ENCODE results near the gene GRK2.

GRK2 gene

DNA sequence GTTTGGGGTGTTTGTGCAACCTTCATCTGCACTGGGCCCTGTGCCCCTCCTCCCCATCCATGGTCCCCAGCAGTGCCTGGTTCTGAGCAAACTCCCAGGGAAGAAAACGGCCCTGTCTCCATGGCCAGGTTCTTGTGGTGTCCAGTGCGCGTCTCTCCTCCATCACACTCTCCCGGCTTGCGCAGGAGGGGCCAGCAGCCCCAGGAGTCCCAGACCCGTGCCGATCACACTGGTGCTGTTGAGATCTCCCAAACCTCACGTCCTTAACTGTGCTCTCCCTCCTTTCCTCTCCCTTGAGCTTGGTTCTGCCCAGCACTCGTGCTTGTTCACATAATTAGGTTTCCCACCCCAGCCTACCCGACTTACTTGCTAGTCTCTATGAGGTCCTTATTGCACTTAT, 10.9 kb upstream of the GRK2 start:
- Histone ChIP-seq H2BK120ac (ENCODE audit: low read depth, low read length) (no peak overlapping the region), H3K4me1 (ENCODE audit: control insufficient read depth in 2 of 2, insufficient read depth in 1 of 2, low read depth in 1 of 2, low read length in 2 of 2) (no peaks in the 10 kb centered on the region)

GRCh38 chr11:67255864-67256263, 10.4 kb upstream of the GRK2 start:
- peaks cover 0 to 2% (median 0%) of the 10 kb centered on the region in 3 experiments for H3K27me3 ChIP-seq (ENCODE audit: control insufficient read depth in 3 of 3, insufficient read depth in 3 of 3, low read depth in 1 of 3, low read length in 3 of 3)
- no peak overlapping the region for H2BK12ac ChIP-seq (ENCODE audit: low read length)
- H3K14ac ChIP-seq (ENCODE audit: low read length): no peak overlapping the region
- WGBS, 2 donors (ENCODE audit: extremely low coverage in 2 of 2, insufficient read length in 2 of 2, insufficient replicate concordance in 1 of 2): no CpG with 5 or more reads among the region's 8 CpGs
- no peak overlapping the region for H2BK15ac ChIP-seq (ENCODE audit: low read length)
- no peak overlapping the region for H3K4me2 ChIP-seq (ENCODE audit: insufficient read depth, low read length, poor library complexity, severe bottlenecking)
- H4K8ac ChIP-seq (ENCODE audit: low read depth, low read length): no peak overlapping the region
- H4K91ac ChIP-seq (ENCODE audit: low read depth, low read length, poor library complexity): no peak overlapping the region
- no peak overlapping the region for H2BK120ac ChIP-seq (ENCODE audit: low read depth, low read length)
- H3K4ac ChIP-seq (ENCODE audit: low read length): no peak overlapping the region
- H3K36me3 ChIP-seq (replicated peaks in 1 of 2; ENCODE audit: control insufficient read depth in 2 of 2, insufficient read depth in 2 of 2, low read length in 2 of 2): peaks cover 49 to 65% of the 10 kb centered on the region in 2 donors
- no peaks in the 10 kb centered on the region for H3K9me3 ChIP-seq (replicated peaks in 1 of 2; ENCODE audit: control insufficient read depth in 2 of 2, insufficient read depth in 1 of 2, low read depth in 1 of 2, low read length in 2 of 2)
- H2AK5ac ChIP-seq (ENCODE audit: low read depth, low read length): no peak overlapping the region
- no peak overlapping the region for H2AFZ ChIP-seq (ENCODE audit: low read length)
- no peak overlapping the region for H3K23ac ChIP-seq (ENCODE audit: low read depth, low read length, poor library complexity)
- no peak overlapping the region for H3K18ac ChIP-seq (ENCODE audit: low read length)
- DNase-seq (ENCODE audit: low spot score): no peak
- no peak overlapping the region for H3K4me3 ChIP-seq (ENCODE audit: low read length in 2 of 2)
- H3K9ac ChIP-seq (ENCODE audit: low read depth, low read length, poor library complexity): no peak overlapping the region
- no peak overlapping the region for H2BK5ac ChIP-seq (ENCODE audit: low read length)
- H3K79me1 ChIP-seq (ENCODE audit: low read depth, low read length): no peaks in the 10 kb centered on the region
- H3K4me1 ChIP-seq (ENCODE audit: control insufficient read depth in 2 of 2, insufficient read depth in 1 of 2, low read depth in 1 of 2, low read length in 2 of 2): no peaks in the 10 kb centered on the region
- H3K27ac ChIP-seq (replicated peaks; ENCODE audit: low read length): no peak overlapping the region

More for the DNA sequence above, 10.9 kb upstream of the GRK2 start:
- Histone ChIP-seq H3K4ac (ENCODE audit: low read length) (no peak overlapping the region), H3K4me3 (ENCODE audit: low read length in 2 of 2) (no peak overlapping the region), H2BK12ac (ENCODE audit: low read length) (no peak overlapping the region), H3K9me3 (replicated peaks in 1 of 2; ENCODE audit: control insufficient read depth in 2 of 2, insufficient read depth in 1 of 2, low read depth in 1 of 2, low read length in 2 of 2) (no peaks in the 10 kb centered on the region), H2AFZ (ENCODE audit: low read length) (no peak overlapping the region), H3K9ac (ENCODE audit: low read depth, low read length, poor library complexity) (no peak overlapping the region), H2BK5ac (ENCODE audit: low read length) (no peak overlapping the region), H4K8ac (ENCODE audit: low read depth, low read length) (no peak overlapping the region), H2BK15ac (ENCODE audit: low read length) (no peak overlapping the region), H3K27me3 (ENCODE audit: control insufficient read depth in 3 of 3, insufficient read depth in 3 of 3, low read depth in 1 of 3, low read length in 3 of 3) (peaks cover 0 to 2% (median 0%) of the 10 kb centered on the region in 3 experiments), H4K91ac (ENCODE audit: low read depth, low read length, poor library complexity) (no peak overlapping the region), H3K14ac (ENCODE audit: low read length) (no peak overlapping the region), H3K79me1 (ENCODE audit: low read depth, low read length) (peaks cover 2% of the 10 kb centered on the region), H2AK5ac (ENCODE audit: low read depth, low read length) (no peak overlapping the region), H3K36me3 (replicated peaks in 1 of 2; ENCODE audit: control insufficient read depth in 2 of 2, insufficient read depth in 2 of 2, low read length in 2 of 2) (peaks cover 55 to 70% of the 10 kb centered on the region in 2 donors), H3K18ac (ENCODE audit: low read length) (no peak overlapping the region), H3K4me2 (ENCODE audit: insufficient read depth, low read length, poor library complexity, severe bottlenecking) (no peak overlapping the region), H3K27ac (replicated peaks; ENCODE audit: low read length) (no peak overlapping the region), H3K23ac (ENCODE audit: low read depth, low read length, poor library complexity) (no peak overlapping the region)
- WGBS, 2 donors (ENCODE audit: extremely low coverage in 2 of 2, insufficient read length in 2 of 2, insufficient replicate concordance in 1 of 2): no CpG with 5 or more reads among the region's 10 CpGs
- no peak for DNase-seq (ENCODE audit: low spot score)

DNA sequence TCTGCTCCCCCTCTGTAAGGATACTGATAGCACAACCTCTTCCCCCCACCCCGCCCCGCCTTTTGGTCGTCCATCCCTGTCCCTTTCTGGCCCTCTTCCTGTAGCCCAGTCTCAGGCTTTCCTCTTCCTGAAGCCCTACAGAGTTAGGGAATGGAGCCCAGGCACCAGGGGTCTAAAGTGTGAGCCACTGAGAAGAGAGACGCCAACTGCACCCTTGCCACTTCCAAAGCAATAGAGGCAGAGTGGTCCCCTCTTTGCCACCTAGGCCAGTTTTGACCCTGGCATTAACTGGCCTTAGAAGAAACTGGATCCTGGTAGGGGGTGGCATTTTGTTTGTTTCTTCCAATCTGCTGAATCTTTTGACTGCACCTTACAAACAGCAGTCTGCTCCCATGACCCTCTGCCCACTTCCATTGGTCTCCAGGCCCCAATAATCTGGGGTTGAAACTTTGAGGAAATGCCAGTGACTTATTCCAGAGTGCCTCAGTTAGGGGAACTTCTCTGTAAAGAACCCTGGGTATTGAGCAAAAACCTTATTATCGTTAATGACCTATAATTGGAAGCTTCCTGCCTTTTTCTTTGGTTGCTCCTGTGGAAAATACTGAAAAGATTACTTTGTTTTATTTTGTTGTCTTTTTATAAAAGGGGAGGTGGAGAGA, 9.7 kb upstream of the GRK2 start:
- H2BK15ac ChIP-seq (ENCODE audit: low read length): no peak overlapping the region
- H2BK5ac ChIP-seq (ENCODE audit: low read length): no peak overlapping the region
- H3K23ac ChIP-seq (ENCODE audit: low read depth, low read length, poor library complexity): no peak overlapping the region
- H3K36me3 ChIP-seq (replicated peaks in 1 of 2; ENCODE audit: control insufficient read depth in 2 of 2, insufficient read depth in 2 of 2, low read length in 2 of 2): peaks cover 46 to 57% of the 10 kb centered on the region in 2 donors
- no peak overlapping the region for H3K18ac ChIP-seq (ENCODE audit: low read length)
- no CpG with 5 or more reads among the region's 5 CpGs for WGBS, 2 donors (ENCODE audit: extremely low coverage in 2 of 2, insufficient read length in 2 of 2, insufficient replicate concordance in 1 of 2)
- H3K4me2 ChIP-seq (ENCODE audit: insufficient read depth, low read length, poor library complexity, severe bottlenecking): no peak overlapping the region
- no peak overlapping the region for H3K14ac ChIP-seq (ENCODE audit: low read length)
- H3K4me1 ChIP-seq (ENCODE audit: control insufficient read depth in 2 of 2, insufficient read depth in 1 of 2, low read depth in 1 of 2, low read length in 2 of 2): peaks cover 0 to 3% of the 10 kb centered on the region in 2 donors
- H2AK5ac ChIP-seq (ENCODE audit: low read depth, low read length): no peak overlapping the region
- H3K9ac ChIP-seq (ENCODE audit: low read depth, low read length, poor library complexity): no peak overlapping the region
- H2AFZ ChIP-seq (ENCODE audit: low read length): no peak overlapping the region
- no peak overlapping the region for H3K4ac ChIP-seq (ENCODE audit: low read length)
- no peak overlapping the region for H3K4me3 ChIP-seq (ENCODE audit: low read length in 2 of 2)
- H2BK12ac ChIP-seq (ENCODE audit: low read length): no peak overlapping the region
- no peak overlapping the region for H3K27ac ChIP-seq (replicated peaks; ENCODE audit: low read length)
- no peaks in the 10 kb centered on the region for H3K9me3 ChIP-seq (replicated peaks in 1 of 2; ENCODE audit: control insufficient read depth in 2 of 2, insufficient read depth in 1 of 2, low read depth in 1 of 2, low read length in 2 of 2)
- peaks cover 0 to 3% (median 0%) of the 10 kb centered on the region in 3 experiments for H3K27me3 ChIP-seq (ENCODE audit: control insufficient read depth in 3 of 3, insufficient read depth in 3 of 3, low read depth in 1 of 3, low read length in 3 of 3)
- no peaks in the 10 kb centered on the region for H3K79me1 ChIP-seq (ENCODE audit: low read depth, low read length)
- DNase-seq (ENCODE audit: low spot score): no peak
- H2BK120ac ChIP-seq (ENCODE audit: low read depth, low read length): no peak overlapping the region
- no peak overlapping the region for H4K8ac ChIP-seq (ENCODE audit: low read depth, low read length)
- no peak overlapping the region for H4K91ac ChIP-seq (ENCODE audit: low read depth, low read length, poor library complexity)

DNA sequence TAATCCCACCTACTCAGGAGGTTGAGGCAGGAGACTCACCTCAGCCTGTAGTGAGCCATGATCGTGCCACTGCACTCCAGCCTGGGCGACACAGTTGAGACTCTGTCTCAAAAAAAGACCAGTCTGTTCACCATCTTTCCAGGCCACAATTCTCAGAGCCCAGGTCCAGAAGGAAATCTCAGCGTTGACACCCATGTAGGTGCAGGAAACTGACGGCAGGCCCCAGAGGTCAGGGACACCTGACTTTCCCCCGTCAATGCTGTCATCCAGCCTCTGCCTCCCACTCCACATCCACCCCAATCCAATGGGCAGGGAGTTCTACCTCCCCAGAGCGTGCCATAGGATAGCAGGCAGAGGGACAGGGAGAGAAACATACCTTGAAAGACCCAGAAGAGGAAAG, 5.9 kb upstream of the GRK2 start:
- no peak overlapping the region for H3K4me2 ChIP-seq (ENCODE audit: insufficient read depth, low read length, poor library complexity, severe bottlenecking)
- H2BK12ac ChIP-seq (ENCODE audit: low read length): no peak overlapping the region
- H2BK5ac ChIP-seq (ENCODE audit: low read length): no peak overlapping the region
- H2BK120ac ChIP-seq (ENCODE audit: low read depth, low read length): no peak overlapping the region
- peak overlapping the region; percentile 12 for H2AK5ac ChIP-seq (ENCODE audit: low read depth, low read length)
- H3K4ac ChIP-seq (ENCODE audit: low read length): no peak overlapping the region
- no peaks in the 10 kb centered on the region for H3K9me3 ChIP-seq (replicated peaks in 1 of 2; ENCODE audit: control insufficient read depth in 2 of 2, insufficient read depth in 1 of 2, low read depth in 1 of 2, low read length in 2 of 2)
- H3K36me3 ChIP-seq (replicated peaks in 1 of 2; ENCODE audit: control insufficient read depth in 2 of 2, insufficient read depth in 2 of 2, low read length in 2 of 2): peaks cover 13 to 19% of the 10 kb centered on the region in 2 donors
- H3K18ac ChIP-seq (ENCODE audit: low read length): no peak overlapping the region
- H3K4me3 ChIP-seq (ENCODE audit: low read length in 2 of 2): no peak overlapping the region
- no peaks in the 10 kb centered on the region for H3K79me1 ChIP-seq (ENCODE audit: low read depth, low read length)
- no peak overlapping the region for H2BK15ac ChIP-seq (ENCODE audit: low read length)
- no peak overlapping the region for H3K27ac ChIP-seq (replicated peaks; ENCODE audit: low read length)
- H2AFZ ChIP-seq (ENCODE audit: low read length): no peak overlapping the region
- H3K23ac ChIP-seq (ENCODE audit: low read depth, low read length, poor library complexity): no peak overlapping the region
- H3K4me1 ChIP-seq (ENCODE audit: control insufficient read depth in 2 of 2, insufficient read depth in 1 of 2, low read depth in 1 of 2, low read length in 2 of 2): peaks cover 1 to 9% of the 10 kb centered on the region in 2 donors
- H3K9ac ChIP-seq (ENCODE audit: low read depth, low read length, poor library complexity): no peak overlapping the region
- no CpG with 5 or more reads among the region's 6 CpGs for WGBS, 2 donors (ENCODE audit: extremely low coverage in 2 of 2, insufficient read length in 2 of 2, insufficient replicate concordance in 1 of 2)
- H3K14ac ChIP-seq (ENCODE audit: low read length): no peak overlapping the region
- no peak overlapping the region for H4K8ac ChIP-seq (ENCODE audit: low read depth, low read length)
- H4K91ac ChIP-seq (ENCODE audit: low read depth, low read length, poor library complexity): no peak overlapping the region
- H3K27me3 ChIP-seq (ENCODE audit: control insufficient read depth in 3 of 3, insufficient read depth in 3 of 3, low read depth in 1 of 3, low read length in 3 of 3): peaks cover 0 to 19% (median 0%) of the 10 kb centered on the region in 3 experiments
- DNase-seq (ENCODE audit: low spot score): no peak
